Measurements from ENCODE around the gene RRM2.
A peak's percentile ranks its signal among the peaks of the same experiment; 100 is the strongest.

The RRM2 gene

GRCh38 chr2:10135296-10136089 lies 13.0 kb downstream of the RRM2 start (continued):
- TF ChIP-seq ZBTB26 (tag by site-specific recombination; optimal IDR thresholded peaks at IDR 0.05): no peak
- no peak for TF ChIP-seq ZNF302 (tag by site-specific recombination; IDR thresholded peaks at IDR 0.05; ENCODE audit: low read depth)
- TF ChIP-seq ZNF155 (tag by site-specific recombination; IDR thresholded peaks at IDR 0.05): no peak
- TF ChIP-seq ZNF16 (tag by site-specific recombination; IDR thresholded peaks at IDR 0.05; ENCODE audit: low read depth): no peak
- 0 out of 2 replicates have a peak, but pooled peaks have one; percentile 52 for TF ChIP-seq ZNF596 (tag by site-specific recombination; IDR thresholded peaks at IDR 0.05)
- TF ChIP-seq ZNF645 (tag by site-specific recombination; IDR thresholded peaks at IDR 0.05): no peak
- TF ChIP-seq EGR2 (tag by site-specific recombination; IDR thresholded peaks at IDR 0.05; ENCODE audit: low read depth): peak; percentile 45; the same call in 1 of the 2 replicates
- no peak for TF ChIP-seq ZNF274 (IDR thresholded peaks at IDR 0.05; ENCODE audit: low read length)
- TF ChIP-seq ZNF274 (tag by site-specific recombination; IDR thresholded peaks at IDR 0.05; ENCODE audit: borderline replicate concordance): no peak
- TF ChIP-seq ZNF514 (tag by site-specific recombination; IDR thresholded peaks at IDR 0.05): no peak
- TF ChIP-seq SP3 (tag by site-specific recombination; IDR thresholded peaks at IDR 0.05): no peak; the same call in 1 of the 2 replicates
- TF ChIP-seq ZSCAN18 (tag by site-specific recombination; IDR thresholded peaks at IDR 0.05): no peak
- TF ChIP-seq ZBTB10 (tag by site-specific recombination; IDR thresholded peaks at IDR 0.05): no peak
- TF ChIP-seq PRDM2 (tag by site-specific recombination; IDR thresholded peaks at IDR 0.05; ENCODE audit: borderline replicate concordance): no peak
- no peak for TF ChIP-seq REST (tag by site-specific recombination; IDR thresholded peaks at IDR 0.05)
- no peak for TF ChIP-seq ZNF121 (tag by site-specific recombination; IDR thresholded peaks at IDR 0.05)
- TF ChIP-seq ZFP41 (tag by site-specific recombination; IDR thresholded peaks at IDR 0.05; ENCODE audit: borderline replicate concordance): no peak
- TF ChIP-seq ZNF585B (tag by site-specific recombination; IDR thresholded peaks at IDR 0.05): no peak
- no peak for TF ChIP-seq ZNF175 (tag by site-specific recombination; IDR thresholded peaks at IDR 0.05)

Measured in HEK293 (cell line).